H1 (cell line): ENCODE measurements around the gene ETFDH. TPM values are rescaled to one million over a fixed set of nuclear protein-coding genes. Genes with fewer than 3 reads are reported as not detected.
A peak's percentile ranks its signal among the peaks of the same experiment; 100 is the strongest.

Experiments used
- CTCF ChIA-PET: fragments of 300-600 bp; sonication (Branson Sonifier 250); formaldehyde crosslinking; loops from one replicate; lab custom pipeline; 2021; ENCODE audit not compliant: partially characterized antibody; lab: Charles Lee
- POLR2A ChIA-PET: fragments of 300-600 bp; sonication (Branson Sonifier 250); formaldehyde crosslinking; loops from one replicate; lab custom pipeline; 2021; ENCODE audit warnings: inconsistent platforms; ENCODE audit not compliant: partially characterized antibody; lab: Charles Lee
- DNase-seq, 2 experiments: peaks; one replicate each; pipeline versions ENCODE4 v3.0.0 to v3.0.0-alpha.2; 2010 to 2022; ENCODE audit warnings: low spot score in 2 of 2, low read depth in 1 of 2, mixed read lengths in 1 of 2
- FAIRE-seq: peaks from 2 replicates; lab custom pipeline; 2011; peaks lifted over from hg19 to GRCh38; lab: Jason Lieb, UNC
- H2AFZ ChIP-seq: 2 replicates; pipeline ENCODE4 v1.8.1; 2012; ENCODE audit warnings: low read length, inconsistent platforms
- H2AK5ac ChIP-seq: 2 replicates; pipeline ENCODE4 v1.6.1; 2013; ENCODE audit warnings: low read depth, low read length
- H2BK120ac ChIP-seq: replicated peaks from 2 replicates; pipeline ENCODE3; 2013; ENCODE audit warnings: low read depth, low read length, inconsistent platforms
- H2BK12ac ChIP-seq: 2 replicates; pipeline ENCODE4 v1.6.1; 2013; ENCODE audit warnings: low read depth, low read length
- H2BK15ac ChIP-seq: 2 replicates; pipeline ENCODE4 v1.6.1; 2013; ENCODE audit warnings: low read length
- H2BK20ac ChIP-seq: 2 replicates; pipeline ENCODE4 v1.6.1; 2013; ENCODE audit warnings: low read length
- H2BK5ac ChIP-seq: 2 replicates; pipeline ENCODE4 v1.6.1; 2013; ENCODE audit warnings: low read depth, low read length
- H3K14ac ChIP-seq: 2 replicates; pipeline ENCODE4 v1.6.1; 2013; ENCODE audit warnings: inconsistent platforms; ENCODE audit not compliant: insufficient read length
- H3K18ac ChIP-seq: 2 replicates; pipeline ENCODE4 v1.6.1; 2013; ENCODE audit warnings: low read length; ENCODE audit errors: extremely low read depth
- H3K23ac ChIP-seq: 2 replicates; pipeline ENCODE4 v1.6.1; 2013; ENCODE audit warnings: inconsistent platforms; ENCODE audit not compliant: insufficient read length
- H3K23me2 ChIP-seq: 2 replicates; pipeline ENCODE4 v1.6.1; 2013; ENCODE audit warnings: low read depth, low read length
- H3K27ac ChIP-seq: 2 replicates; pipeline ENCODE4 v1.6.1; 2011; ENCODE audit warnings: low read depth, low read length, inconsistent platforms
- H3K27me3 ChIP-seq, 4 experiments: replicated peaks in 1 of 4; 1 replicate in 1 of 4; 2 replicates in 3 of 4; pipeline versions ENCODE4 v1.6.1 to v1.8.1; 2011 to 2013; ENCODE audit warnings: low read length in 3 of 4, mild to moderate bottlenecking in 3 of 4, inconsistent platforms in 2 of 4, mixed read lengths in 2 of 4, moderate library complexity in 1 of 4; ENCODE audit not compliant: control insufficient read depth in 3 of 4, insufficient read depth in 3 of 4; ENCODE audit errors: extremely low read depth in 1 of 4
- H3K36me3 ChIP-seq, 4 experiments: 2 replicates each; pipeline versions ENCODE4 v1.6.1 to v1.8.1; 2011 to 2013; ENCODE audit warnings: mild to moderate bottlenecking in 4 of 4, low read length in 3 of 4, moderate library complexity in 2 of 4, control low read depth in 1 of 4, inconsistent platforms in 1 of 4; ENCODE audit not compliant: insufficient read depth in 4 of 4, control insufficient read depth in 2 of 4
- H3K4ac ChIP-seq: replicated peaks from 2 replicates; pipeline ENCODE3; 2013; ENCODE audit warnings: low read length, low read depth, mixed read lengths, inconsistent platforms; ENCODE audit not compliant: insufficient read length
- H3K4me1 ChIP-seq, 4 experiments: replicated peaks in 1 of 4; 1 replicate in 1 of 4; 2 replicates in 3 of 4; pipeline versions ENCODE4 v1.6.1 to v1.8.1; 2011 to 2013; ENCODE audit warnings: low read length in 3 of 4, inconsistent platforms in 2 of 4, mixed read lengths in 1 of 4; ENCODE audit not compliant: insufficient read depth in 4 of 4, control insufficient read depth in 3 of 4
- H3K4me2 ChIP-seq, 2 experiments: 2 replicates each; pipeline versions ENCODE4 v1.6.1 to v1.8.1; 2011 to 2013; ENCODE audit warnings: low read depth in 2 of 2, low read length in 2 of 2, control low read depth in 1 of 2, inconsistent platforms in 1 of 2, mild to moderate bottlenecking in 1 of 2; ENCODE audit not compliant: insufficient read depth in 1 of 2
- H3K4me3 ChIP-seq, 4 experiments: fragments of 200-600, 300-600 bp in 1 of 4; sonication (generic), shearing (Covaris generic), sonication (Bioruptor Twin) in 1 of 4; 2 replicates each; pipeline versions ENCODE4 v1.5.1 to v1.8.1; 2011 to 2016; ENCODE audit warnings: low read length in 4 of 4, low read depth in 3 of 4, control low read depth in 2 of 4, inconsistent platforms in 2 of 4, mild to moderate bottlenecking in 2 of 4, mixed read lengths in 1 of 4, moderate library complexity in 1 of 4; ENCODE audit not compliant: insufficient read depth in 2 of 4; ENCODE audit errors: extremely low read depth in 1 of 4
- H3K56ac ChIP-seq: replicated peaks from 2 replicates; pipeline ENCODE3; 2013; ENCODE audit warnings: low read depth, mild to moderate bottlenecking, mixed read lengths, low read length, inconsistent platforms; ENCODE audit not compliant: insufficient read length
- H3K79me1 ChIP-seq: 2 replicates; pipeline ENCODE4 v1.6.1; 2013; ENCODE audit warnings: low read depth, low read length, control low read depth
- H3K79me2 ChIP-seq, 2 experiments: 2 replicates each; pipeline versions ENCODE4 v1.6.1 to v1.8.1; 2012 to 2013; ENCODE audit warnings: low read length in 2 of 2, mild to moderate bottlenecking in 2 of 2, inconsistent platforms in 1 of 2; ENCODE audit not compliant: insufficient read depth in 2 of 2, control insufficient read depth in 1 of 2
- H3K9ac ChIP-seq, 4 experiments: replicated peaks in 1 of 4; 1 replicate in 1 of 4; 2 replicates in 3 of 4; pipeline versions ENCODE4 v1.6.1 to v1.8.1; 2011 to 2013; ENCODE audit warnings: low read depth in 3 of 4, low read length in 3 of 4, control low read depth in 2 of 4, mild to moderate bottlenecking in 2 of 4, moderate library complexity in 2 of 4, inconsistent platforms in 1 of 4; ENCODE audit errors: extremely low read depth in 1 of 4
- H3K9me3 ChIP-seq, 2 experiments: 2 replicates each; pipeline versions ENCODE4 v1.6.1 to v1.8.1; 2012 to 2013; ENCODE audit warnings: mild to moderate bottlenecking in 2 of 2, moderate library complexity in 2 of 2, control low read depth in 1 of 2, inconsistent platforms in 1 of 2, low read depth in 1 of 2, low read length in 1 of 2, mixed read lengths in 1 of 2; ENCODE audit not compliant: insufficient read depth in 2 of 2
- H4K20me1 ChIP-seq, 2 experiments: replicated peaks in 1 of 2; 2 replicates each; pipeline versions ENCODE3 to v1.8.1; 2011 to 2013; ENCODE audit warnings: inconsistent platforms in 2 of 2, low read length in 2 of 2, mild to moderate bottlenecking in 1 of 2; ENCODE audit not compliant: insufficient read depth in 2 of 2, control insufficient read depth in 1 of 2
- H4K5ac ChIP-seq: 2 replicates; pipeline ENCODE4 v1.6.1; 2013; ENCODE audit warnings: low read length, low read depth, mixed read lengths, inconsistent platforms; ENCODE audit not compliant: insufficient read length
- H4K8ac ChIP-seq: 2 replicates; pipeline ENCODE4 v1.8.0; 2013; ENCODE audit warnings: mild to moderate bottlenecking, moderate library complexity, low read length, inconsistent platforms; ENCODE audit not compliant: insufficient read depth; ENCODE audit errors: extremely low read depth
- H4K91ac ChIP-seq: replicated peaks from 2 replicates; pipeline ENCODE3; 2013; ENCODE audit warnings: low read length, mixed read lengths, inconsistent platforms; ENCODE audit not compliant: insufficient read length
- BRCA1 ChIP-seq: IDR thresholded peaks from 2 replicates; pipeline ENCODE4 v1.6.1; 2012; ENCODE audit warnings: low read depth, low read length, improper control_type of control experiment
- CHD1 ChIP-seq: IDR thresholded peaks from 2 replicates; pipeline ENCODE4 v1.6.1; 2012; ENCODE audit warnings: low read depth, low read length, improper control_type of control experiment
- CTBP2 ChIP-seq: IDR thresholded peaks from 2 replicates; pipeline ENCODE4 v1.7.0; 2011; ENCODE audit warnings: borderline replicate concordance, mild to moderate bottlenecking, moderate library complexity, mixed read lengths, low read length; ENCODE audit not compliant: insufficient read depth, insufficient read length
- GABPA ChIP-seq: IDR thresholded peaks from 2 replicates; pipeline ENCODE4 v1.6.1; 2011; ENCODE audit warnings: mild to moderate bottlenecking, low read length, moderate library complexity, borderline replicate concordance; ENCODE audit not compliant: insufficient read depth
- HDAC6 ChIP-seq: IDR thresholded peaks from one replicate; pipeline ENCODE4 v1.7.1; 2012; ENCODE audit warnings: low read depth, mild to moderate bottlenecking, inconsistent platforms, low read length, moderate library complexity
- JUN ChIP-seq: IDR thresholded peaks from 2 replicates; pipeline ENCODE4 v1.6.1; 2011; ENCODE audit warnings: low read depth, mild to moderate bottlenecking, improper control_type of control experiment, low read length
- KDM4A ChIP-seq: IDR thresholded peaks from one replicate; pipeline ENCODE4 v1.7.1; 2012; ENCODE audit warnings: low read depth, mild to moderate bottlenecking, moderate library complexity, low read length, inconsistent platforms; ENCODE audit not compliant: severe bottlenecking
- PHF8 ChIP-seq: fragments of 200-600 bp; sonication (generic); conservative IDR thresholded peaks from 2 replicates; pipeline ENCODE4 v1.7.1; 2012; ENCODE audit warnings: low read depth, mild to moderate bottlenecking, inconsistent platforms, low read length, moderate library complexity
- RBBP5 ChIP-seq: IDR thresholded peaks from 2 replicates; pipeline ENCODE4 v1.7.1; 2012; ENCODE audit warnings: low read depth, mild to moderate bottlenecking, inconsistent platforms, low read length, moderate library complexity, borderline replicate concordance
- RFX5 ChIP-seq: IDR thresholded peaks from 2 replicates; pipeline ENCODE4 v1.6.1; 2011; ENCODE audit warnings: low read depth, low read length, improper control_type of control experiment, borderline replicate concordance
- SIN3A ChIP-seq, 2 experiments: IDR thresholded peaks in 1 of 2; conservative IDR thresholded peaks in 1 of 2; 2 replicates each; pipeline ENCODE4 v1.6.1; 2011 to 2012; ENCODE audit warnings: low read length in 2 of 2, improper control_type of control experiment in 1 of 2, low read depth in 1 of 2, mild to moderate bottlenecking in 1 of 2
- SIX5 ChIP-seq: IDR thresholded peaks from 2 replicates; pipeline ENCODE4 v1.6.1; 2011; ENCODE audit warnings: mild to moderate bottlenecking, low read depth, low read length
- WGBS, 2 experiments: shearing (Covaris generic) in 1 of 2; methylation state at CpG; one replicate each; pipeline versions ENCODE4 v1.1.6 to v1.1.7; 2013 to 2015; ENCODE audit warnings: low lambda C conversion rate in 2 of 2, mixed read lengths in 2 of 2, inconsistent platforms in 1 of 2, low coverage in 1 of 2, missing lambda C conversion rate in 1 of 2; ENCODE audit not compliant: insufficient replicate concordance in 2 of 2, insufficient coverage in 1 of 2, insufficient read length in 1 of 2; ENCODE audit errors: extremely low coverage in 1 of 2, missing lambda C conversion rate in 1 of 2; 5-methylcytosine and 5-hydroxymethylcytosine counted together
- polyA plus RNA-seq, 7 experiments: library from polyadenylated mRNA; depleted of rRNA in 3 of 7; stranded (reverse) in 5 of 7; unstranded in 2 of 7; fragments of >200 nt in 5 of 7; fragments of 200-250 nt in 2 of 7; gene quantifications; 1 replicate in 5 of 7; 2 replicates in 1 of 7; 4 replicates in 1 of 7; pipeline versions ENCODE4 v1.2.1 to v1.2.3, GENCODE V29; 2011 to 2013; ENCODE audit warnings: missing spikeins in 2 of 7, mixed read lengths in 2 of 7
- total RNA-seq: library from RNA; stranded (reverse); fragmentation: NEBNext Ultra II Directional; extraction: Animal tissue kit (Norgen Biotek cat#: 25700); gene quantifications from 2 replicates; pipeline ENCODE4 v1.2.1, GENCODE V29; 2021

Gene ETFDH
- total and polyA plus RNA-seq, 2 of the 8 experiments (the other 6 are each of a cell fraction or from before 2014, with no cell fraction given) = 11.3 to 15.7 TPM

DNA sequence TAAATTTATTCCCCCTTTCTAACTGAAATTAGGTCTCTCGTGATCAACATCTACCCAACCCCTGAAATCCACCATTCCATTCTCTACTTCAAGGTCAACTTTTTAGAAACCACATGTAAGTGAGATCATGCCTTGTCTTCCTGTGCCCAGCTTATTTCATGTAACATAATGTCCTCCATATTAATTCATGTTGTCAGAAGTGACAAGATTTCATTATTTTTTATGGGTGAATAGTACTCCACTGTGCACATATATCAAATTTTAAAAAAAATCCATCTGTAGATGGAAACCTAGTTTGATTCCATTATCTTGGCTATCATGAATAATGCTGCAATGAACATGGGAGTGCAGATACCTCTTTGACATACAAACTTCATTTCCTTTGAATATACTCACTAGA lies 49.6 kb downstream of the ETFDH start:
- H3K23me2 ChIP-seq = peaks cover 7% of the 10 kb centered on the region
- no peak overlapping the region for H4K8ac ChIP-seq
- CTCF ChIA-PET = no interaction called here
- H3K9ac ChIP-seq = no peak overlapping the region
- H3K36me3 ChIP-seq = peaks cover 10 to 46% (median 33%) of the 10 kb centered on the region in 4 experiments
- H2BK12ac ChIP-seq = no peak overlapping the region
- no peak overlapping the region for H2AK5ac ChIP-seq
- no peak overlapping the region for H2AFZ ChIP-seq
- no peaks in the 10 kb centered on the region; a peak in 1 of 7 replicates for H3K27me3 ChIP-seq
- no peak overlapping the region for H2BK20ac ChIP-seq
- no peak overlapping the region for H2BK5ac ChIP-seq
- H4K20me1 ChIP-seq = peaks cover 2% of the 10 kb centered on the region in 2 experiments
- H4K91ac ChIP-seq = no peak overlapping the region
- H3K79me2 ChIP-seq = peaks cover 0 to 30% of the 10 kb centered on the region in 2 experiments; a peak in 2 of 4 replicates
- H3K27ac ChIP-seq = no peak overlapping the region
- H2BK15ac ChIP-seq = no peak overlapping the region
- no peaks in the 10 kb centered on the region for H3K9me3 ChIP-seq
- DNase-seq = no peak
- H3K4me3 ChIP-seq = peak overlapping the region in 1 of 4 experiments; percentile 94; a peak in 2 of 8 replicates
- H3K4me1 ChIP-seq = peaks cover 0 to 3% (median 0%) of the 10 kb centered on the region in 4 experiments; a peak in 2 of 7 replicates
- H3K56ac ChIP-seq = no peak overlapping the region
- H3K18ac ChIP-seq = no peak overlapping the region
- H2BK120ac ChIP-seq = no peak overlapping the region
- 96% methylated on average over 1 of the region's 1 CpG; no CpG with 5 or more reads in 1 of the 2 experiments for WGBS, 2 experiments
- peaks cover 2% of the 10 kb centered on the region; the same call in 1 of the 2 replicates for H3K79me1 ChIP-seq
- no peak overlapping the region for H4K5ac ChIP-seq
- POLR2A ChIA-PET = no interaction called here
- FAIRE-seq = no peak
- no peak overlapping the region for H3K14ac ChIP-seq
- no peak overlapping the region for H3K23ac ChIP-seq
- H3K4ac ChIP-seq = no peak overlapping the region
- peak overlapping the region in 1 of 2 experiments; percentile 92; a peak in 2 of 4 replicates for H3K4me2 ChIP-seq
- no peak for TF ChIP-seq SIX5
- TF ChIP-seq CTBP2 = no peak
- no peak for TF ChIP-seq PHF8
- TF ChIP-seq GABPA = no peak
- no peak for TF ChIP-seq HDAC6
- no peak for TF ChIP-seq JUN
- no peak for TF ChIP-seq CHD1
- no peak for TF ChIP-seq RFX5
- TF ChIP-seq SIN3A (conservative IDR thresholded peaks at IDR 0.05 in 1 of 2, IDR thresholded peaks at IDR 0.05 in 1 of 2; ENCODE audit: low read depth in 1 of 2, low read length in 2 of 2) = no peak
- TF ChIP-seq KDM4A = no peak
- no peak for TF ChIP-seq BRCA1
- TF ChIP-seq RBBP5 = no peak
